Adrenal gland (tissue), 5 donors: ENCODE results near the gene NCKAP5.

Experiments used
- CTCF ChIP-seq, 6 experiments: fragments of 450-650 bp in 4 of 6; fragments of 200-600 bp in 2 of 6; sonication (generic) in 1 of 6; IDR thresholded peaks; 1 replicate in 5 of 6; 2 replicates in 1 of 6; pipeline versions ENCODE4 v1.5.1 to v1.8.0; 2016 to 2021; ENCODE audit warnings: antibody characterized with exemption in 6 of 6, mild to moderate bottlenecking in 2 of 6, moderate library complexity in 1 of 6
- POLR2A ChIP-seq, 2 donors: fragments of 450-650 bp; IDR thresholded peaks; one replicate each; pipeline ENCODE4 v1.6.1; 2017; ENCODE audit warnings: antibody characterized with exemption in 2 of 2, mild to moderate bottlenecking in 2 of 2, moderate library complexity in 1 of 2
- donor health status: DM: no; HTN: no; CAD: no.

GRCh38 chr2:133148187-133148586 is 420.1 kb downstream of the NCKAP5 start:
- TF ChIP-seq CTCF (IDR thresholded peaks at IDR 0.05), result no peak
- TF ChIP-seq POLR2A (IDR thresholded peaks at IDR 0.05), result no peak
